GM19397 (cell line): ENCODE measurements around the gene TSPYL4.

Experiments used
- ATAC-seq: cut with Tn5 transposase; IDR thresholded peaks from one replicate; pipeline ENCODE4 v1.9.1; 2021; ENCODE audit warnings: mild to moderate bottlenecking, moderate library complexity; ENCODE audit not compliant: unreplicated experiment

The TSPYL4 gene

DNA sequence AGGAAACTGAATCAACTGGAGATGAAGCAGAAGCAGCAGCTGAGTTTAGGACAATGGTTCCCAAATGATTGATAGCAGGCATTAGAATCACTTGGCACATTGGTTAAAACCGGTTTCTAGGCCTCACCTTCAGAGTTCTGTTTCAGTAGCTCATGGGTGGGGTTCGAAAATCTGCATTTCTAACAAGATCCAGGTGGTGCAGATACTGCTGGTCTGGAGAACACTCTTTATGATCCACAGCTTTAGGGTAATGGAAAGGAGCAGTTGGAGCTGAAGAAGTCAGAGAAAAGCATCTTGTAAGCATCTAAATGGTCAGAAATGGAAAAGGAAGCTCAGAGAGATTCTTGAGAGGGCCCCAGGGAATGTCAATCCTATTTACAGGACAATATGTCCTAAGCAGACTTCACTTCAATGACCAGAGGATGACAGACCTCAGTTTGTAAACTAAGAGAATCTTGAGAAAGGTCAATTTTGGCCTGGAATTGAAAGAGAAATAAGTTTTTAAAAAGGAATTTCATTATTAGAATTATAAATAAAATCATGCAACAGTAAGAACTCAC lies 17.4 kb upstream of the TSPYL4 start:
- no peak for ATAC-seq

DNA sequence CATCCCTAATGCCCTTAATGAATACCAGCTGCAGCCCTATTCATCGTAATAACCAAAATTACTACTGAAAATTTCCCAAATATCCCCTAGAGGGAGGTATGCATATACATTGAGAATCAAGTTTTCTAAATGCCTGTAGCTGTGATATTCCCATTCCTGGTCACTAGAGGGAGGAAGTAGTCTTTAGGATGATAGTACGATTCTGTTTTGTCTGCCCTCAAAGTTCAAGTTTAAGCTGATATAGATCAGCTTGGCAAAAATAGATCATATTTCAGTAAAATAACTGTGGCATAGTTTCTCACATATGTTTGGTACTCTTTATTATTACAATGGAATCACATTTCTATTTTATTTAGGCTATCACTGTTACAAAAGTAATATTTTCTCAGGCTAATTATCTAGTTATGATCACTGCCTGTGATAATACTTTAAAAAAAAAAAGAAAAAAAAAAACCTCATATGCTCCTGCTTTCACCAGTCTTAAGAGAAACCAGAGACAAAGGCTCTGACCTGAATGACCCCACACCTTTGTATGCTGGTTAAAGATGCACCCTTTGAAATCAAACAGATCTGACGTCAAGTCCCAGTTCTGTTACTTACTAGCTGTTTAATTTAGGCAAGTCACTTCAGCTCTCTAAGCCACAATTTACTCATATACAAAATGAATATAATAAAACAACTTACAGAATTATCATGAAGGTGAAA lies 14.9 kb upstream of the TSPYL4 start:
- peak; percentile 69 for ATAC-seq

DNA sequence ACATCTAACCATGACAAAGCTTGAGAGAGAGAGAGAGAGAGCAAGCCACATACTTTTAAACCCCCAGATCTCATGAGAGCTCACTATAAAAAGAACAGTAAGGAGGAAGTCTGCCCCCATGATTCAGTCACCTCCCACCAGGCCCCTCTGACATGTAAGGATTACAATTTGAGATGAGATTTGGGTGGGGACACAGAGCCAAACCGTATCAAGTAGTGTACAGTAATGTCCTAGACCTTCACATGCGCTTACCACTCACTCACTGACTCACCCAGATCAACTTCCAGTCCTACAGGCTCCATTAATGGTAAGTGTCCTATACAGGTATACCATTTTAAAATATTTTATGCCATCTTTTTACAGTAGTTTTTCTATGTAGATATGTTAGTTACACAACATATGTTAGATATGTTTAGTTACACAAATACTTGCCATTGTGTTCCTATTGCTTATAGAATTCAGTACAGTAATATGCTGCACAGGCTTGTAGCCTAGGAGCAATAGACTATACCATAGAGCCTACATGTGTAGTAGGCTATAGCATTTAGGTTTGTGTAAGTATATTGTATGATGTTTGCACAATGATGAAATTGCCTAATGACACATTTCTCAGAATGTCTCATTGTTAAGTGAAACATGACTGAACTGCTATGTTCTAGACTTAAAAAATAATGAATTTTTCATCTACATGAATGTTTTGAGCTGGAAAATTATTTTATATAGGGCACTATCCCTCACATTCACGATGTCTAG lies 14.1 kb upstream of the TSPYL4 start:
- ATAC-seq = no peak

DNA sequence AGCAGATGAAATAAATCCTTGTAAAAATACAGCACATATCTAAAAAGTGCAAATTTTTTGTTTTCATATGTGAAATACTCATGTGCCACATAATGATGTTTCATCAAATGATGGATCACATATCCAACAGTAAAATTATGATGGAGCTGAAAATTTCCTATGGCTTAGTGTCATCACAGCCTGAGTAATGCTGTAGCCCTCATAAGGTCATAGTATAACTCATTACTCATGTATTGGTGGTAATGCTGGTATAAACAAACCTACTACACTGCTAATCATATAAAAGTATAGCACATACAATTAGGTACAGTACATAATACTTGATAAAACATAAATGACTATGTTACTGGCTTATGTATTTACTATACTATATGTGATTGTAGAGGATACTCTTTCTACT lies 12.9 kb upstream of the TSPYL4 start:
- no peak for ATAC-seq

DNA sequence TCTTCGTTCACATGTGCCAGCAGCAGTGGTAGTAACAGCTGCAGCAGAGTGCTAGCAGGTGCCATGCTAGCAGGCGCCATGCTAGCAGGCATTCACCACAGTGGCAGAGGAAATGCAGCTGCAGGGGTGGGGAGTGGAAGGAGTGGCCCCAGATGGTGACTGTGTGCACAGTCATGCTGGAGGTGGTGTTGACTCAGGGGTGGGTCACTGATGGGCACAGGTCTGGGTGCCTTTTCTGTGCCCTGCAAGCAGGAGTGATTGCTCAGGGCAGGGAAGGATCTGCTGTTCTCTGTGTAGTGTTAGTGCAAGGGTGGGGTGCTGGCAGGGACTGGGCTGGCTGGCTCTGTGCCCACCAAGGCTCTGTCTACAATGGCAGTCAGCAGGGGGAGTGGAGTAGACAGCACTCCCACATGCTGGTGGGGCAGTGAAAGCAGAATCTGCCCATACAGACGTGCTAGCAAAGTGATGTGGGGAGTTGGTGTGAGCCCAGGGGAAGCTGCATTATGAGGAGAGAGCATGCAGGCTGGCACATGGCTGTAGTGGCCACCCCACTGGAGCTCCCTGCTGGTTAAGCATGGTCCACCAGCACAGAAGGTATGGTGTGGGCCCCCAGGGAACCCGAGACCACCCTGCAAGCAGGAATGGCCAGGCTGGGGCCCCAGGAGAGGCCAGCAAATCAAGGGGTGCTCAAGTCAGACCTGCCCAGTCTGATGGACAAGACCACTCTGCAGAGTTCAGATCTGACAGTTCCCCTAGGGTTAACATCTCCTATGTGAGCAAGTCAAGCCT lies 11.4 kb upstream of the TSPYL4 start:
- no peak for ATAC-seq

DNA sequence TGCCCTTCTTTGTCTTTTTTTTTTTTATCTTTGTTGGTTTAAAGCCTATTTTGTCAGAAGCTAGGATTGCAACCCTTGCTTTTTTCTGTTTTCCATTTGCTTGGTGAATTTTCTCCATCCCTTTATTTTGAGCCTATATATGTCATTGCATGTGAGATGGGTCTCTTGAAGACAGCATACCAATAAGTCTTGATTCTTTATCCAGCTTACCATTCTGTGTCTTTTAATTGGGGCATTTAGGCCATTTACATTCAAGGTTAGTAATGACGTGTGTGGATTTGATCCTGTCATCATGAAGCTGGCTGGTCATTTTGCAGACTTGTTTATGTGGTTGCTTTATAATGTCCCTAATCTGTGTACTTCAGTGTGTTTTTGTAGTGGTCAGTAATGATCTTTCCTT lies 9.5 kb upstream of the TSPYL4 start:
- ATAC-seq = no peak

DNA sequence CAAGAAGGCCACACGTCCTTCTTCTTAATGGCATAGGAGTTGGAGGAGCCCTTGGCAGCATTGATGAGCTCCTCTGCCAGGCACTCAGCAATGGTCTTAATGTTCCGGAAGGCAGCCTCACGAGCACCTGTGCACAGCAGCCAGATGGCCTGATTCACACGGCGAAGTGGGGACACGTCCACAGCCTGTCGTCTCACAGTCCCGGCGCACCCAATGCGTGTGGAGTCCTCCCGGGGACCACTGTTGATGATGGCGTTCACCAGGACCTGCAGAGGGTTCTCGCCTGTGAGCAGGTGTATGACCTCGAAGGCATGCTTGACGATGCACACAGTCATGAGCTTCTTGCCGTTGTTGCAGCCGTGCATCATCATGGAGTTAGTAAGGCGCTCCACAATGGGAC lies 4.6 kb upstream of the TSPYL4 start:
- ATAC-seq = no peak

DNA sequence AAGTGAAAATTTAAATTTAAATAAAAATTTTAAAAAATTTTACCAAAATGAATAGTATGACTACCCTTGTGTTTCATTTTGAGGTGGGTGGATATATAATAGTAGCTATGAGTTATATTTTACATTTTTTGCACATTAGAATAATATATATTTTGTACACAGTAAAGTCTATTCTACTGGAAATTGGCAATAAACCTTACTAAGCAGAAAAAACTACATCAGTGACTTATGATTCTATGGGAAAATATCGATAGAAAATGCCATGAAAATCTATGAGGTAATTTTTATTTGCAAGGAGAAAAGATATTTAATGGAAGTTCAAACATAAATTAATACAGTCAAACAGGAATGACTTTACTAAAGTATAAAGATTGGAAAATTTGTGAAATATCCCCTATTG lies 2.8 kb upstream of the TSPYL4 start:
- no peak for ATAC-seq

DNA sequence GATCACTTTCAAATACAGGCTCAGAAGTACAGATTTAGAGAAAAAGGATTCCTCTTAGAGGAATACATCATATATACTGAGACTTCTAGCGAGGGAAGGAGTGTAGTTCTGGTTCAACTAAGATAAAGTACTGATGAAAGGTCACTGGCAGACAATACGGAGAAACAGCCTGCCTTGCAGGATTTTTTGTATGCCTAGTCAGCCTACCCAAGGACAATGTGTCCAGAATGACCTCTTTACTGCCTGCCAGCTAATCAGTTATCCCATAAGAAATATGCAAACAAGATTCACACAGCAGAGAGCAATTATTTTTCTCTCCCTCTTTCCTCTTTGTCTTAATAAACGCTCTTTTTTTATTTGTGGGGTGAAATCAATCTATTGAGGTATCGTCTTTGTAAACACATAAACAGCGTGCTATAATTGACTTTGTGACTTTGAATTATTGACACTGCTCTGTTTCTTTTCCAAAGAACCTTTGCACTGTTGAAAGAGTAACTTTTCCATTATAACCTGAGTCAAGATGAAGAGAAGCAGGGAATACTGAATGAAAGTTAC lies 1.4 kb upstream of the TSPYL4 start:
- ATAC-seq = no peak

DNA sequence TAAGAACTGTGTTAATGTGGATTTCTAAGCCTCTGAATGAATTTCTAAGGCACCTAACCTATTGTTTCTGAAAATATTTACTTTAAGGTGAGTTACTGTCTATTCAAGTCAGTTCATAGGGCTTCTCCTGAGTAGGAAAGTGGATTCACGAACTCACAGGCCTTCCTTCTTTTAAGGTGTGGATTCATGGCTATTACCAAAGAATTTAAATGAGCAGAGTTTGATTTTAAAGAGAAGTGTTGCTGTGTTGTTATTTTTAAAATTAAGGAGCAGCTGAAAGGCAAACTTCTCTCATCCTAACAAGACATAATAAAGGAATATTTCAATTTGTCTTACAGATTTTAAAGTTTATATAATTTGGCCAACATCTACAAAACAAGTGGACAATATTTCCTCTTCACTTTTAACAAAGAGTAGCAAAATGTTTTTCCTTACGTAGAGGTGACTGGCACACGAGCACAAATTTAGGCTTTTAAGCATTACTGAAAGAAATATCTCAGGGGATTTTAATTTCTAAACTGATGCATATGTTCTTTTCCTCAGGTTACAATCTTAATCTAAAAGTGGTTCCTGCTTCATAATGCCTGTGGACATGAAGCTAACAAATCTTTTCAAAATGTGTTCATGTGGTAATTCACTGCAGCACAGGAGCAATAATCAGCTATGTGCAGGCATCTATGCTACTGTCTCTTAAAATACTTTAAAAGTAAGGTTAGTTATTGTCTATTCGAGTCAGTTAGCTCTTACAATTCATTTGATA lies 602 bp upstream of the TSPYL4 start:
- ATAC-seq = peak; percentile 33

DNA sequence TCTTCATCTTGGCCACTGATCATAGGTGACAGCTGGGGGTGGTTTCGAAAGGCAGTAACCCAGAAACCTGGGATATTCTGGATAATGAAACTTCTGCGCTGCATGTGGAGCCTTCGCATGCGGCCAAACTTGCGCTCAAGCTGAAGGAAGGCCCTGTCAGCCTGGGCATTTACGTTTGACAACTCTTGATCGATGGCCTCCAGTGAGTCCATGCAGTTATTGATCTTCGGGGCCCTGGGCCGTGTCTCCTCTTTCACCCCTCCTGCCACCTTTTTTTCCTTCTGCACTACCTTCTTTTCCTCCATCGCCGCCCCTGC lies 729 bp downstream of the TSPYL4 start:
- no peak for ATAC-seq

DNA sequence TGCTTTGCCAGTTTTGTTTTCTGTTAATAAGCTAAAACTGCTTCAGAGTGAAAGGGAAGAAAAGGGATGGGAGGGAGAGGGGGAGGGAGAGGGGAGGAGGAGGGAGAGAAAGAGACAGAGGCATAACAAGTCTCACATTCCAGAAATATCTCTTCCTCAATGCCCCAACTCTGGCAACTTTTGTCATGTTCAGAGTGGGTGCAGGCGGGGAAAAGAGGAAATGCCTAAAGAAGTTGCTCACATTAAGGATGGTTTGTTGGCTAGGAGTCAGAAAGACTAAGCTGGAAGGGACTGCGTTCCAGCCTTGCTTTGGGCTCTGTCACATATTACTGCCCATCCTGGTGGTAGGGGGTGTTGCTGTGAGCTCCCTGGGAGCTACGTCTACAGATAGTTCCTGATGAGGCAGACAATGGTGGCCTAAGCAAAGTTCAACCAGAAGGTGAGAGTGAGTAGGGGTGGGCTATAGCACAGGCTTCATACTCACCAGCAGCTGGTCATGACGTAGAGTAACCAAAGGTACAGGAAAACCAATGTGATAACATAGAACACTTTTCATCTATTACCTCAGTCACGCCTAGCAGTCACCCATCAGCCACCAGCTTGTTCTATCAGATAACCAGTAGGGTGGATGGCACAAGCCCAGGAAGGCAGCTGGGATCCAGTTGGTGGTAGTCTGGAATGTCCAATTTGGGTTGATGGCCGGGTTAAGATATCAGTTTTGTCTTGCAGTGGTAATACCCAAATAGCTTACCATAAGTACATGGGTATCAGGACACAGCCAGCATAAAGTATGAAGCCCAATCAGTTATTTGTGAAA lies 2.1 kb downstream of the TSPYL4 start:
- ATAC-seq = no peak

DNA sequence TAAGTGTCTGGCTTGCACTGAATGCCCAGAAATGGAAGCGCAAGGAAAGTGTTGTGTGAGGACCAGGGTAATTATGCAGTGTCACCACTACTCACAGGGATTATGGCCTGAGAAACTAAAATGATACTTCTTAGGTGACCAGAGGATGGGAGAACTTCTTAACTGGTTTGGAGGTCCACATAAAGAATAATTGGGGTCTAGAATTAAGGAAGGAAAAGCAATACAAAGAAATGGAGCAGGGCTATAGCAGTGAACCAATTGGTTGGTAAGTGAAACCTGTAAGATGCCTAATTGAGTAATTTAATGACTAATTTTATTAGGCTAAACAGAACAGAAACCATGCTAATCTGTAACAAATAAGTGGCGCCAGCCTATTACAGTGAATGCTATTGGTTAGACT lies 5.3 kb downstream of the TSPYL4 start:
- ATAC-seq = no peak

DNA sequence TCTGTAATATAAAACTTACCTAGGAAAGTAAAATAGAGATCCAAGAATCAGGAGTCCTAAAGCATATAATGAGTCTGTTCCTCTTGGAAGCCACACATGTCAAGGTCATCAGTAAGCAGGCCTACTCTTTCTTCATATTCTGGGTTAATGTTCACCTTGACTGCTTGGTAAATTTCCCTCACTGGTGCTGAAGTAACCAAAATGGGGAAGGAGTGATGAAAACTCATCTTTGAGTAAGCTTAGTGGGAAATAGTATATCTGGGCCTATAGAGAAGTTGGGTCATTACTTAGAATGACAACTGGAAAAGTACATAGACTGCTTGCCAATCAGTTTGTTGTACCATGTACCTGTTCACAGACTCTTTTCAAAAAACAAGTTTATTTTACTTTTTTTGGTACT lies 6.6 kb downstream of the TSPYL4 start:
- ATAC-seq = no peak

DNA sequence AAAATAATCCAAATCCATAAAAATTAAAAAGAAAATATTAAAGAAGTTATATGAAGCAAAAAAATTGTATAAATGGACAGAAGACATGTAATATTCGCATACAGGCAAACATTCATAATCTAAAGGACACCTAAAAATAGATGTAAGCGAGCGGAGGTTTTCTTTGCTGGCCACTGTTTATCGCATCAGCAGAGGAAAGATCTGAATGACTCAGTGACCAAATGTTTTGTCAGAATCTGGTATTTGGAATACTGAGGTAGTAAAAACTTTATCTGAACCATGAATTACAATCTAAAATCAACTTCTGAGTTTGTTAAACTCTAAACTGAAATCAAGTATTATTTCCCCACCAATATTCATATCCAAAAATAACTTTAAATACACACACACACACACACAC lies 7.8 kb downstream of the TSPYL4 start:
- ATAC-seq = no peak

DNA sequence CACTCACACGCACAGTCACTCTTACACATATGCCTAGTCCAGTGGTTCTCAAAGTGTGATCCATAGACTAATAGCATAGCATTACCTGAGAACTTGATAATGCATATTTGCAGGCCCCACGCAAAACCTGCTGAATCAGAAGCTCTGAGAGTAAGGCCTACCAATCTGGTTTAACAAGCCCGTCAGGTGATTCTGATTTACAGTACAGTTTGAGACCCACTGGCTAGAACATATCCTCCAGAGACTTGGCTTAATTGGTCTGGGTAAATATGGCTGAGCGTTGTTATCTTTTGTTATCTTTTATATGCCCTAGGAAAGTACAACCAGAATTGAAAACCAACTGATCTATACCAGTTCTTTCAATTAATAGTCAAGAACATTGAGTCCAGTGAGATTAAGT lies 9.6 kb downstream of the TSPYL4 start:
- ATAC-seq = no peak

DNA sequence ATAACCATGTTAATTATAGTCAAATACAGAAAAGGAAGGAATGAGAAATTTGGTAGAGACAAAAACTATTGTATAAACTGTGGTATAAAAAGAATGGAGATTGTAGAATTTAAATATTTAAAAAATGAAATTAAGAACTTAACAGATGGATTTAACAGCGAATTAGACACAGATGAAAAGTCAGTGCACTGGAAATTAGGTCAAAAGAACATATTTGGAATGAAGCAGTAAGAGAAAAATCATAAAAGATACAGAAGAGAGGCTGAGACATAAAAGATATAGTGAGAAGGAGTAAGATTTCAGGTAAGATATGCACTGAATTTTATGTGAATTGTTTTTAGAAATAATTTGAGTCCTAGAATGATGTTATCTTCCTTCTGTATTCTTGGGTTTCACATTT lies 14.0 kb downstream of the TSPYL4 start:
- ATAC-seq = no peak

DNA sequence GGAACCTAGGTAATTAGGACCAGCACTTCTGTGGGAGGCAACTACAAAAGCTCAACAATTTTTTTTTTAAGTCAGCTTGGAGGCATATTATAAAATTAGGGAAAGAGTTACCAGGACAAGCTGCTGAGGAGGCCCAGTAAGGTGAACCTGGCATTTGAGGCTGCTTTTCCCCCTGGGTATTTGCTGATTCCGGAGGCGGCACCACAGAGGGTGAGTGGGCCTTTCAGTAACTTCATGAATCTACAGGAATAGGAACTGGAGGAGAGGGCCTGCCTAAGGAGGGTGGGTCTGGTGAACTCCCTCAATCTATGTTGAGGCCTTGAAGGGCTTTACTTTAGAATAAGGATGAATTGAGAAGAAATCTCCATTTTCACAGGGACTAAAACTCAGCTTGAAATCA lies 14.6 kb downstream of the TSPYL4 start:
- ATAC-seq = no peak

DNA sequence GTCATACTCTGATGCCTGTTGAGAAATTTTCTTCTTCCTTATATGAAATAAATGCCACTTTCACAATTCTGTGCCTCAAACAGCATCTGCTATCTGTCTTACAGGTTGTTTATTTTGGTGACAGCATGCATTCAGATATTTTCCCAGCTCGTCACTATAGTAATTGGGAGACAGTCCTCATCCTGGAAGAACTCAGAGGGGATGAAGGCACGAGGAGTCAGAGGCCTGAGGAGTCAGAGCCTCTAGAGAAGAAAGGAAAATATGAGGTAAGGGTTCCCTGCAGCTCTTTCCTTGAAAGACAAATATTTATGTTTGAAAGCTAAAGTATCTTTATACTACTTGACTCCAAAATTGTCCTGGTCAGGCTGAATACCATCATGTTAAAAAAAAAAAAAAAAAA lies 15.8 kb downstream of the TSPYL4 start:
- ATAC-seq = no peak

DNA sequence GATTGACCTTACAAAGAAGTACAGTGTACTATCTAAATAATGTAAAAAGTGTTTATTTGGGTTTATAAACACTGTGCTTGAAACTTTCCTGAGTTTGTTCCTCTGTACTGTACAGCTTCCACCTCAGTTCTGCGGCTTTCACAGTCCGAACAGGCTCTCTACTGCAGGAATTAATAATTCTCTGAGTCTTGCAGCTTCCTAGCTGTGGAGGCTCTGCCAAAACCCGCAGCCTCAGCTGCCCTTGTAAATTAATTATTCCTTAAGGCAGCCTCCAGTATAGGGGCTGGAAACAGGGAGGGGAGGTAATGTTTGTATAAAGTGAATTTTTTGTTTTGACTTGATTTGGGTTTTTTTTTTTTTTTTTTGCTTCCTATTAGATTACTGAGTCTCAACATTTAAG lies 19.2 kb downstream of the TSPYL4 start:
- no peak for ATAC-seq
